SK-N-SH treated with all-trans-retinoic acid at 6 μM for 48 hours (cell line): ENCODE data around the gene SH2D3A.

Experiments
- ATAC-seq: fragments of 200-7000 bp; cut with Tn5 transposase; 3 replicates; pipeline ENCODE4 v1.9.1; 2020; ENCODE audit warnings: mild to moderate bottlenecking, moderate library complexity
- ARNTL ChIP-seq: fragments of 450-650 bp; formaldehyde crosslinking; IDR thresholded peaks from 2 replicates; pipeline ENCODE4 v1.5.0; 2020; ENCODE audit warnings: low read depth, mild to moderate bottlenecking, moderate library complexity, borderline replicate concordance
- BACH2 ChIP-seq: fragments of 250-450 bp; sonication (Bioruptor Pico); IDR thresholded peaks from 2 replicates; pipeline ENCODE4 v1.9.0; 2021; ENCODE audit warnings: mild to moderate bottlenecking, borderline replicate concordance
- CSDC2 ChIP-seq: fragments of 250-450 bp; sonication (Bioruptor Pico); IDR thresholded peaks from 2 replicates; pipeline ENCODE4 v1.5.0; 2020; ENCODE audit warnings: mild to moderate bottlenecking, moderate library complexity
- ESRRG ChIP-seq: fragments of 250-450 bp; sonication (Bioruptor Pico); IDR thresholded peaks from 2 replicates; pipeline ENCODE4 v1.6.1; 2021; ENCODE audit warnings: mild to moderate bottlenecking
- GLIS3 ChIP-seq: fragments of 250-450 bp; sonication (Bioruptor Pico); IDR thresholded peaks from 2 replicates; pipeline ENCODE4 v1.5.0; 2020; ENCODE audit warnings: mild to moderate bottlenecking, moderate library complexity
- ISL1 ChIP-seq: fragments of 250-450 bp; sonication (Bioruptor Pico); IDR thresholded peaks from 2 replicates; pipeline ENCODE4 v2.1.2; 2022; ENCODE audit warnings: mild to moderate bottlenecking, moderate library complexity
- OSR1 ChIP-seq: fragments of 250-450 bp; sonication (Bioruptor Pico); IDR thresholded peaks from 2 replicates; pipeline ENCODE4 v1.8.0; 2022; ENCODE audit warnings: moderate library complexity, mild to moderate bottlenecking, inconsistent platforms
- PPARA ChIP-seq: fragments of 250-450 bp; sonication (Bioruptor Pico); IDR thresholded peaks from 2 replicates; pipeline ENCODE4 v1.5.0; 2020; ENCODE audit warnings: mild to moderate bottlenecking, borderline replicate concordance
- RARB ChIP-seq: fragments of 250-450 bp; sonication (Bioruptor Pico); IDR thresholded peaks from 2 replicates; pipeline ENCODE4 v1.8.0; 2021; ENCODE audit warnings: mild to moderate bottlenecking, moderate library complexity
- SNAI2 ChIP-seq: fragments of 250-450 bp; sonication (Bioruptor Pico); IDR thresholded peaks from 2 replicates; pipeline ENCODE4 v1.5.0; 2020; ENCODE audit warnings: mild to moderate bottlenecking, moderate library complexity
- TCF4 ChIP-seq: fragments of 250-450 bp; sonication (Bioruptor Pico); IDR thresholded peaks from 2 replicates; pipeline ENCODE4 v1.8.0; 2021; ENCODE audit warnings: mild to moderate bottlenecking, moderate library complexity, borderline replicate concordance
- TOX ChIP-seq: fragments of 250-450 bp; sonication (Bioruptor Pico); IDR thresholded peaks from 2 replicates; pipeline ENCODE4 v1.8.0; 2021; ENCODE audit warnings: mild to moderate bottlenecking, moderate library complexity, borderline replicate concordance
- ZFP3 ChIP-seq: fragments of 250-450 bp; sonication (Bioruptor Pico); IDR thresholded peaks from 2 replicates; pipeline ENCODE4 v1.5.0; 2020; ENCODE audit warnings: mild to moderate bottlenecking, moderate library complexity
- ZFP30 ChIP-seq: fragments of 450-650 bp; formaldehyde crosslinking; IDR thresholded peaks from 2 replicates; pipeline ENCODE4 v1.5.0; 2022; ENCODE audit warnings: mild to moderate bottlenecking, moderate library complexity
- ZNF565 ChIP-seq: fragments of 450-650 bp; formaldehyde crosslinking; conservative IDR thresholded peaks from 2 replicates; pipeline ENCODE4 v1.5.0; 2020; ENCODE audit warnings: low read depth, mild to moderate bottlenecking, moderate library complexity
- ZNF70 ChIP-seq: fragments of 450-650 bp; formaldehyde crosslinking; IDR thresholded peaks from 2 replicates; pipeline ENCODE4 v1.5.0; 2020; ENCODE audit warnings: mild to moderate bottlenecking, moderate library complexity
- ZNF8 ChIP-seq: fragments of 450-650 bp; formaldehyde crosslinking; IDR thresholded peaks from 2 replicates; pipeline ENCODE4 v1.5.0; 2020; ENCODE audit warnings: mild to moderate bottlenecking, moderate library complexity
- TF ChIP-seq, protein P1 (sequence below): fragments of 250-450 bp; sonication (Bioruptor Pico); IDR thresholded peaks from 2 replicates; pipeline ENCODE4 v1.8.0; 2021; ENCODE audit warnings: low read depth, mild to moderate bottlenecking, moderate library complexity, borderline replicate concordance
- TF ChIP-seq, protein P2 (sequence below): fragments of 250-450 bp; sonication (Bioruptor Pico); IDR thresholded peaks from 2 replicates; pipeline ENCODE4 v1.5.1; 2020; ENCODE audit warnings: low read depth, mild to moderate bottlenecking, moderate library complexity
- TF ChIP-seq, protein P3 (sequence below): fragments of 250-450 bp; sonication (Bioruptor Pico); IDR thresholded peaks from 2 replicates; pipeline ENCODE4 v1.5.1; 2021; ENCODE audit warnings: mild to moderate bottlenecking, moderate library complexity
- TF ChIP-seq, protein P4 (sequence below): fragments of 250-450 bp; sonication (Bioruptor Pico); IDR thresholded peaks from 2 replicates; pipeline ENCODE4 v1.8.0; 2020; ENCODE audit warnings: mild to moderate bottlenecking, moderate library complexity, borderline replicate concordance

The SH2D3A gene

DNA sequence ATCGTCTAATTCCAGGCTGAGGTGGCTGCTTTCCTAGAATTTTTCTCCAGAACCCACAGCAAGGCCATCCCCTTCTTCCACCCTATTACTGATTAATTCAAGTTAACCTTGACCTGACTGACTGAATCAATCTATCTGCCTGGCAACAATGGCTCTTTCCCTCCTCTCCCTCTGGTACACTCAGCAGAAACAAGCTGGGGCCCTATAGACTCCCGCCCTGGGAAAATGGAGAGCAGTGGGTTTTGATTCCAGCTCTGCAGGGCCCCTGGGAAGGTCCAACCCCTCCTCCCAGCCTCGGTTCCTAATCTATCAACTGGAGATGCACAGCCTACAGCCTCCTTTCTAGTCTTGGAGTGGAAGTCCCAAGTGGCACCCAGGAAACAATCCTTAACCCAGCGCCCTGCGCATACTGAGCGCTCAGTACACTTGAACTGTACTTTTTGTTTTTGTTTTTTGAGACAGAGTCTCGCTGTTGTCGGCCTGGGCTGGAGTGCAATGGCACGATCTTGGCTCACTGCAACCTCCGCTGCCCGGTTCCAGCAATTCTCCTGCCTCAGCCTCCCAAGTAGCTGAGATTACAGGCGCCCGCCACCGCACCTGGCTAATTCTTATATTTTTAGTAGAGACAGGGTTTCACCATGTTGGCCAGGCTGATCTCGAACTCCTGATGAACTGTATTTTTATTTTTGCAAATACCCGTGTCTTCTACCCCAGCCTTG, 41.6 kb downstream of the SH2D3A start (continued):
- no peak for TF ChIP-seq TOX (CRISPR knock-in tag)
- TF ChIP-seq RARB (CRISPR knock-in tag) = no peak
- TF ChIP-seq BACH2 = no peak
- no peak for TF ChIP-seq ZNF8 (CRISPR knock-in tag)
- no peak for TF ChIP-seq ARNTL (CRISPR knock-in tag)
- no peak for TF ChIP-seq ESRRG (CRISPR knock-in tag)
- TF ChIP-seq ZFP3 = no peak
- no peak for TF ChIP-seq OSR1
- no peak for TF ChIP-seq SNAI2 (CRISPR knock-in tag)
- TF ChIP-seq, protein P1, sequence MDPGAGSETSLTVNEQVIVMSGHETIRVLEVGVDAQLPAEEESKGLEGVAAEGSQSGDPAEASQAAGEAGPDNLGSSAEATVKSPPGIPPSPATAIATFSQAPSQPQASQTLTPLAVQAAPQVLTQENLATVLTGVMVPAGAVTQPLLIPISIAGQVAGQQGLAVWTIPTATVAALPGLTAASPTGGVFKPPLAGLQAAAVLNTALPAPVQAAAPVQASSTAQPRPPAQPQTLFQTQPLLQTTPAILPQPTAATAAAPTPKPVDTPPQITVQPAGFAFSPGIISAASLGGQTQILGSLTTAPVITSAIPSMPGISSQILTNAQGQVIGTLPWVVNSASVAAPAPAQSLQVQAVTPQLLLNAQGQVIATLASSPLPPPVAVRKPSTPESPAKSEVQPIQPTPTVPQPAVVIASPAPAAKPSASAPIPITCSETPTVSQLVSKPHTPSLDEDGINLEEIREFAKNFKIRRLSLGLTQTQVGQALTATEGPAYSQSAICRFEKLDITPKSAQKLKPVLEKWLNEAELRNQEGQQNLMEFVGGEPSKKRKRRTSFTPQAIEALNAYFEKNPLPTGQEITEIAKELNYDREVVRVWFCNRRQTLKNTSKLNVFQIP (CRISPR knock-in tag) = no peak
- TF ChIP-seq ISL1 = no peak
- TF ChIP-seq, all 23 proteins: peak for 0

DNA sequence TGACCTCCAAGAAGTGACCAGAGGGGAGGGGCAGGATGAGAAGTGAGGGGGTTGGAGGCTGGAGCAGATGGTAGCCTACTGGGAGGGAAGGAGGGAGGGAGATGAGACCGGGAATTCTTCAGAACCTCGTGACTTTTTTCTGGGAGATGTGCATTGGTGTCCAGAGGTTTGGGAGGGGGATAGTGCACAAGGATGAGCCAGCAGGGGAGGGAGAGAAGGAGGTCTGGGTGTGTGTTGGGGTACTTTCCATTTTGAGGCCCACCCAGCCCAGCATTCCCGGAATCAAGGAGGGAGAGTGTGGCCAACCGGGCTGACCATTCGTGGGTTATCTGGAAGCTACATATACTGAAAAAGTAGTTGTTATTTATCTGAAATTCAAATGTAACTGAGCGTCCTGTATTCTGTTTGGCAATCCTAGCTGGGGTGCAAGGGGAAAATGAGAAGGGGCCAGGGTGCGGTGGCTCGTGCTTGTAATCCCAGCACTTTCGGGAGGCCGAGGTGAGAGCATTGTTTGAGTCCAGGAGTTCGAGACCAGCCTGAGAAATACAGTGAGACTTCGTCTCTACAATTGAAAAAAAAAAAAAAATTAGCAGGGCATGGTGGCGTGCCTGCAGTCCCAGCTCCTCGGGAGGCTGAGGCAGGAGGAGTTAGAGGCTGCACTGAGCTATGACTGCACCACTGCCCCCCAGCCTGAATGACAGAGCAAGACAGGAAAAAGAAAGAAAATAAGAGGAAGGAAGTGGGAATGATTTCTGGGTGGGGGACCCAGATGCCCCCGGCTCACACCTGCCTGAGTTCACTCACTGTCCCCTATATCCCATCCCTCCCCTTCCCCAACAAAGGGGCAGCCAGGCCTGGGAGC, 42.4 kb downstream of the SH2D3A start:
- ATAC-seq = no peak
- TF ChIP-seq ZFP30 (CRISPR knock-in tag) (no peak), ISL1 (no peak), CSDC2 (no peak), ZNF70 (CRISPR knock-in tag) (no peak), ZNF565 (CRISPR knock-in tag) (no peak), PPARA (CRISPR knock-in tag) (no peak), ARNTL (CRISPR knock-in tag) (no peak), ESRRG (CRISPR knock-in tag) (no peak), GLIS3 (CRISPR knock-in tag) (no peak), TCF4 (CRISPR knock-in tag) (no peak), SNAI2 (CRISPR knock-in tag) (no peak), ZFP3 (no peak)
- TF ChIP-seq, protein P1 (CRISPR knock-in tag) = no peak
- TF ChIP-seq, protein P2, sequence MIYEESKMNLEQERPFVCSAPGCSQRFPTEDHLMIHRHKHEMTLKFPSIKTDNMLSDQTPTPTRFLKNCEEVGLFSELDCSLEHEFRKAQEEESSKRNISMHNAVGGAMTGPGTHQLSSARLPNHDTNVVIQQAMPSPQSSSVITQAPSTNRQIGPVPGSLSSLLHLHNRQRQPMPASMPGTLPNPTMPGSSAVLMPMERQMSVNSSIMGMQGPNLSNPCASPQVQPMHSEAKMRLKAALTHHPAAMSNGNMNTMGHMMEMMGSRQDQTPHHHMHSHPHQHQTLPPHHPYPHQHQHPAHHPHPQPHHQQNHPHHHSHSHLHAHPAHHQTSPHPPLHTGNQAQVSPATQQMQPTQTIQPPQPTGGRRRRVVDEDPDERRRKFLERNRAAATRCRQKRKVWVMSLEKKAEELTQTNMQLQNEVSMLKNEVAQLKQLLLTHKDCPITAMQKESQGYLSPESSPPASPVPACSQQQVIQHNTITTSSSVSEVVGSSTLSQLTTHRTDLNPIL (CRISPR knock-in tag) = no peak
- TF ChIP-seq, protein P3, sequence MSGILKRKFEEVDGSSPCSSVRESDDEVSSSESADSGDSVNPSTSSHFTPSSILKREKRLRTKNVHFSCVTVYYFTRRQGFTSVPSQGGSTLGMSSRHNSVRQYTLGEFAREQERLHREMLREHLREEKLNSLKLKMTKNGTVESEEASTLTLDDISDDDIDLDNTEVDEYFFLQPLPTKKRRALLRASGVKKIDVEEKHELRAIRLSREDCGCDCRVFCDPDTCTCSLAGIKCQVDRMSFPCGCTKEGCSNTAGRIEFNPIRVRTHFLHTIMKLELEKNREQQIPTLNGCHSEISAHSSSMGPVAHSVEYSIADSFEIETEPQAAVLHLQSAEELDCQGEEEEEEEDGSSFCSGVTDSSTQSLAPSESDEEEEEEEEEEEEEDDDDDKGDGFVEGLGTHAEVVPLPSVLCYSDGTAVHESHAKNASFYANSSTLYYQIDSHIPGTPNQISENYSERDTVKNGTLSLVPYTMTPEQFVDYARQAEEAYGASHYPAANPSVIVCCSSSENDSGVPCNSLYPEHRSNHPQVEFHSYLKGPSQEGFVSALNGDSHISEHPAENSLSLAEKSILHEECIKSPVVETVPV = no peak

DNA sequence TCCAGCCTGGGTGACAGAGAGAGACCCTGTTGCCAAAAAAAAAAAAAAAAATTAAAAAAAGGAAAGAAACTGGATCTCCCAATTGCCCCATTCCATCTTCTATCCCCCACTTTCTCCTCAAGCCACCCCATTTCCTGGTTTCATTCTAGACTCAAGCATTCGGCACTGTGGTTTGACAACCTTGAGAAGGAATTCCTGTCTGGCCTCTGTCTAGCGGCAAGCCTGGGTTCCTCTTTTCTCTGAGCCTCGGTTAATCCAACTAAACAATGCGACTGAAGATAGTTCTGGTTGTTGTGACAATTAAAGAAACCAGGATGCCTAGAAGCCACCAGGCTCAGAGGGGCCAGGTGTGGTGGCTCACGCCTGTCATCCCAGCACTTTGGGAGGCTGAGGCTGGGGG, 43.5 kb downstream of the SH2D3A start:
- ATAC-seq = no peak
- TF ChIP-seq, protein P1 (CRISPR knock-in tag) = no peak
- no peak for TF ChIP-seq SNAI2 (CRISPR knock-in tag)
- TF ChIP-seq ZFP30 (CRISPR knock-in tag) = no peak
- no peak for TF ChIP-seq ESRRG (CRISPR knock-in tag)
- TF ChIP-seq OSR1 = no peak
- no peak for TF ChIP-seq CSDC2
- TF ChIP-seq ZNF70 (CRISPR knock-in tag) = no peak
- TF ChIP-seq ISL1 = no peak
- TF ChIP-seq TOX (CRISPR knock-in tag) = no peak
- TF ChIP-seq ARNTL (CRISPR knock-in tag) = no peak
- TF ChIP-seq PPARA (CRISPR knock-in tag) = no peak
- TF ChIP-seq RARB (CRISPR knock-in tag) = no peak
- TF ChIP-seq GLIS3 (CRISPR knock-in tag) = no peak
- TF ChIP-seq, protein P4, sequence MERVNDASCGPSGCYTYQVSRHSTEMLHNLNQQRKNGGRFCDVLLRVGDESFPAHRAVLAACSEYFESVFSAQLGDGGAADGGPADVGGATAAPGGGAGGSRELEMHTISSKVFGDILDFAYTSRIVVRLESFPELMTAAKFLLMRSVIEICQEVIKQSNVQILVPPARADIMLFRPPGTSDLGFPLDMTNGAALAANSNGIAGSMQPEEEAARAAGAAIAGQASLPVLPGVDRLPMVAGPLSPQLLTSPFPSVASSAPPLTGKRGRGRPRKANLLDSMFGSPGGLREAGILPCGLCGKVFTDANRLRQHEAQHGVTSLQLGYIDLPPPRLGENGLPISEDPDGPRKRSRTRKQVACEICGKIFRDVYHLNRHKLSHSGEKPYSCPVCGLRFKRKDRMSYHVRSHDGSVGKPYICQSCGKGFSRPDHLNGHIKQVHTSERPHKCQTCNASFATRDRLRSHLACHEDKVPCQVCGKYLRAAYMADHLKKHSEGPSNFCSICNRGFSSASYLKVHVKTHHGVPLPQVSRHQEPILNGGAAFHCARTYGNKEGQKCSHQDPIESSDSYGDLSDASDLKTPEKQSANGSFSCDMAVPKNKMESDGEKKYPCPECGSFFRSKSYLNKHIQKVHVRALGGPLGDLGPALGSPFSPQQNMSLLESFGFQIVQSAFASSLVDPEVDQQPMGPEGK (CRISPR knock-in tag) = no peak
- TF ChIP-seq, protein P2 (CRISPR knock-in tag) = no peak
